Central memory CD8-positive, alpha-beta T cell (primary cell): Measurements from ENCODE around the gene ALX4.

Experiments
- ATAC-seq: fragments of 150-1000 bp; cut with Tn5 transposase; replicated peaks from 2 replicates; pipeline ENCODE4 v1.10.0; 2022; ENCODE audit warnings: mild to moderate bottlenecking, moderate FRiP score, moderate number of reproducible peaks; ENCODE audit not compliant: poor library complexity, severe bottlenecking; ENCODE audit errors: extremely low read depth
- DNase-seq, 2 donors: peaks; one replicate each; pipeline ENCODE4 v3.0.0; 2021; ENCODE audit warnings: low spot score in 2 of 2
- H3K27ac Mint-ChIP-seq: one replicate; pipeline ENCODE4 v1.8.0; 2022; ENCODE audit warnings: low read depth, mild to moderate bottlenecking, moderate library complexity, mixed read lengths
- H3K27me3 Mint-ChIP-seq: one replicate; pipeline ENCODE4 v1.8.0; 2022; ENCODE audit warnings: mixed read lengths
- H3K36me3 Mint-ChIP-seq: one replicate; pipeline ENCODE4 v1.8.0; 2022; ENCODE audit warnings: mild to moderate bottlenecking, moderate library complexity, mixed read lengths; ENCODE audit not compliant: insufficient read depth
- H3K4me1 Mint-ChIP-seq: one replicate; pipeline ENCODE4 v1.8.0; 2022; ENCODE audit warnings: mixed read lengths
- H3K4me3 Mint-ChIP-seq: one replicate; pipeline ENCODE4 v1.8.0; 2022; ENCODE audit warnings: mild to moderate bottlenecking, moderate library complexity, mixed read lengths
- H3K9me3 Mint-ChIP-seq: one replicate; pipeline ENCODE4 v1.8.0; 2022; ENCODE audit warnings: mixed read lengths

Gene ALX4

GRCh38 chr11:44300844-44301563 is 8.9 kb downstream of the ALX4 start:
- no peak for ATAC-seq
- H3K4me3 Mint-ChIP-seq, result no peak overlapping the region
- peaks cover 10% of the 10 kb centered on the region for H3K4me1 Mint-ChIP-seq
- DNase-seq, result no peak
- H3K27ac Mint-ChIP-seq, result no peak overlapping the region
- H3K27me3 Mint-ChIP-seq, result peaks cover 81% of the 10 kb centered on the region
- H3K9me3 Mint-ChIP-seq, result no peaks in the 10 kb centered on the region
- peaks cover 2% of the 10 kb centered on the region for H3K36me3 Mint-ChIP-seq

- H3K4me1 Mint-ChIP-seq, result no peaks in the 10 kb centered on the region
- no peaks in the 10 kb centered on the region for H3K36me3 Mint-ChIP-seq
- no peak overlapping the region for H3K4me3 Mint-ChIP-seq
- no peak overlapping the region for H3K27ac Mint-ChIP-seq
- ATAC-seq, result no peak
- H3K27me3 Mint-ChIP-seq, result peaks cover 59% of the 10 kb centered on the region
- no peak for DNase-seq
- H3K9me3 Mint-ChIP-seq, result no peaks in the 10 kb centered on the region
Observed at GRCh38 chr11:44298862-44299261, 11.1 kb downstream of the ALX4 start.

- no peaks in the 10 kb centered on the region for H3K9me3 Mint-ChIP-seq
- peaks cover 2% of the 10 kb centered on the region for H3K36me3 Mint-ChIP-seq
- H3K4me1 Mint-ChIP-seq, result no peaks in the 10 kb centered on the region
- DNase-seq (no peak), ATAC-seq (no peak)
- peaks cover 17% of the 10 kb centered on the region for H3K27me3 Mint-ChIP-seq
- no peak overlapping the region for H3K4me3 Mint-ChIP-seq
- no peak overlapping the region for H3K27ac Mint-ChIP-seq
Observed at GRCh38 chr11:44290208-44290607, 19.7 kb downstream of the ALX4 start.

- H3K27ac Mint-ChIP-seq, result no peak overlapping the region
Observed at GRCh38 chr11:44288133-44288526, 21.8 kb downstream of the ALX4 start.

GRCh38 chr11:44286911-44287310 is 23.0 kb downstream of the ALX4 start:
- DNase-seq, result no peak
- ATAC-seq, result no peak
- H3K36me3 Mint-ChIP-seq, result peaks cover 5% of the 10 kb centered on the region
- H3K4me1 Mint-ChIP-seq, result no peaks in the 10 kb centered on the region
- H3K4me3 Mint-ChIP-seq, result no peak overlapping the region
- no peak overlapping the region for H3K27ac Mint-ChIP-seq
- H3K27me3 Mint-ChIP-seq, result peaks cover 17% of the 10 kb centered on the region
- no peaks in the 10 kb centered on the region for H3K9me3 Mint-ChIP-seq

More at GRCh38 chr11:44288133-44288526, 21.8 kb downstream of the ALX4 start:
- H3K4me3 Mint-ChIP-seq, result no peak overlapping the region
- no peaks in the 10 kb centered on the region for H3K9me3 Mint-ChIP-seq
- no peak for ATAC-seq
- no peaks in the 10 kb centered on the region for H3K4me1 Mint-ChIP-seq
- DNase-seq, result no peak
- peaks cover 17% of the 10 kb centered on the region for H3K27me3 Mint-ChIP-seq
- peaks cover 3% of the 10 kb centered on the region for H3K36me3 Mint-ChIP-seq

- Mint-ChIP-seq H3K36me3 (peaks cover 5% of the 10 kb centered on the region), H3K4me1 (no peaks in the 10 kb centered on the region), H3K27ac (no peak overlapping the region), H3K9me3 (no peaks in the 10 kb centered on the region), H3K4me3 (no peak overlapping the region), H3K27me3 (peaks cover 19% of the 10 kb centered on the region)
- DNase-seq, result peak in 1 of 2 donors; percentile 32
- peak; percentile 49 for ATAC-seq
Observed at GRCh38 chr11:44286268-44286880, 23.6 kb downstream of the ALX4 start.

GRCh38 chr11:44285756-44286155 is 24.2 kb downstream of the ALX4 start:
- no peaks in the 10 kb centered on the region for H3K9me3 Mint-ChIP-seq
- H3K27ac Mint-ChIP-seq, result no peak overlapping the region
- no peak for ATAC-seq
- no peak overlapping the region for H3K4me3 Mint-ChIP-seq
- H3K4me1 Mint-ChIP-seq, result no peaks in the 10 kb centered on the region
- no peak for DNase-seq
- H3K27me3 Mint-ChIP-seq, result peaks cover 24% of the 10 kb centered on the region
- H3K36me3 Mint-ChIP-seq, result peaks cover 5% of the 10 kb centered on the region

GRCh38 chr11:44282620-44283019 is 27.3 kb downstream of the ALX4 start:
- Mint-ChIP-seq H3K9me3 (no peaks in the 10 kb centered on the region), H3K27ac (no peak overlapping the region), H3K27me3 (peaks cover 18% of the 10 kb centered on the region), H3K4me3 (no peak overlapping the region), H3K4me1 (no peaks in the 10 kb centered on the region), H3K36me3 (peaks cover 5% of the 10 kb centered on the region)
- no peak for ATAC-seq
- no peak for DNase-seq

GRCh38 chr11:44281151-44281550 is 28.8 kb downstream of the ALX4 start:
- H3K27ac Mint-ChIP-seq, result no peak overlapping the region

GRCh38 chr11:44280257-44280656 is 29.7 kb downstream of the ALX4 start:
- Mint-ChIP-seq H3K9me3 (no peaks in the 10 kb centered on the region), H3K27me3 (peaks cover 11% of the 10 kb centered on the region), H3K27ac (no peak overlapping the region), H3K36me3 (peaks cover 3% of the 10 kb centered on the region), H3K4me1 (no peaks in the 10 kb centered on the region), H3K4me3 (no peak overlapping the region)
- DNase-seq (no peak), ATAC-seq (no peak)

More at GRCh38 chr11:44281151-44281550, 28.8 kb downstream of the ALX4 start:
- no peaks in the 10 kb centered on the region for H3K4me1 Mint-ChIP-seq
- no peak overlapping the region for H3K4me3 Mint-ChIP-seq
- ATAC-seq (no peak), DNase-seq (no peak)
- peaks cover 13% of the 10 kb centered on the region for H3K27me3 Mint-ChIP-seq
- peaks cover 5% of the 10 kb centered on the region for H3K36me3 Mint-ChIP-seq
- no peaks in the 10 kb centered on the region for H3K9me3 Mint-ChIP-seq

GRCh38 chr11:44279483-44279882 is 30.5 kb downstream of the ALX4 start:
- Mint-ChIP-seq H3K9me3 (no peaks in the 10 kb centered on the region), H3K36me3 (peaks cover 1% of the 10 kb centered on the region), H3K27me3 (peaks cover 11% of the 10 kb centered on the region), H3K4me3 (no peak overlapping the region), H3K4me1 (no peaks in the 10 kb centered on the region), H3K27ac (no peak overlapping the region)
- no peak for DNase-seq
- ATAC-seq, result no peak

- H3K4me1 Mint-ChIP-seq, result no peaks in the 10 kb centered on the region
- H3K36me3 Mint-ChIP-seq, result peaks cover 1% of the 10 kb centered on the region
- H3K27me3 Mint-ChIP-seq, result peaks cover 11% of the 10 kb centered on the region
- H3K9me3 Mint-ChIP-seq, result no peaks in the 10 kb centered on the region
- H3K27ac Mint-ChIP-seq, result no peak overlapping the region
- H3K4me3 Mint-ChIP-seq, result no peak overlapping the region
- ATAC-seq (no peak), DNase-seq (no peak)
Observed at GRCh38 chr11:44277196-44278090, 32.5 kb downstream of the ALX4 start.
